Measurements from ENCODE around the gene BCCIP.

The BCCIP gene

DNA sequence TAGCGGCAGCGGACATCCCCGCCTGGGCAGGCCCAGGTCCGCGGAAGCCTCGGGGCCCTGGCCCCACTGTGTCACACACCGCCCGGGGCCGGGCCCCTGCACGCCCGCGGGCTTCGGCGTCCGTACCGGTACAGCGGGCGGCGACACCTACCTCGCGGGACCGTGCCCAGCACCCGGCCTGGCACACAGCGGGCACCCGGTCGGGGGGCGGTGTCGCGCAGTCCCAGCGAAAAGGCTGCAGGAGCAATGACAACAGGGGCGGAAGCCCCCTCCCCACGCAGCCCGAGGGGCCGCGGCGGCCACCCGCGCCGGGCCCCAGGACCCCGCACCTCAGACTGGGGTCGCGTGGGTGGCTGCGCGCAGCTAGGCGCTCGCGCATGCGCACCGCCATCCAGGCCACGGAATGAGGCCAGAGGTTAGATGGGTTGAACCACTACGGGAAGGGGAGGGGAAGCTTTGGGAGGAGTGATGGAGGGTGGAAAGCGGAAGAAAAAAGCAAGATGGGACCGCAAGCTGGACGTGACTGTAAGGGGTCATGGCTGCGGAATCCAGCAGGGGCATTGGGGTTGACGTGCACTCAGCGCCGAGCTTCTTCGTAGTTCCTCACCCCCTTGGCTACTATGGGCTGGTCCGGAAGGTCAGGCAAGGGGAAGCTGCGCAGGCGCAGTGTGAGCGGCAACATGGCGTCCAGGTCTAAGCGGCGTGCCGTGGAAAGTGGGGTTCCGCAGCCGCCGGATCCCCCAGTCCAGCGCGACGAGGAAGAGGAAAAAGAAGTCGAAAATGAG lies at the start of gene BCCIP, which contains the start of gene UROS:
BCCIP (plus strand) TSS at position 669 of the 785 bp plus-strand sequence; CDS start at position 681, 12 bp downstream.
UROS (minus strand) TSS at position 381 of the 785 bp plus-strand sequence. CDS start 6,759 bp downstream, outside the sequence.
- DNase-seq: peak; percentile 84

DNA sequence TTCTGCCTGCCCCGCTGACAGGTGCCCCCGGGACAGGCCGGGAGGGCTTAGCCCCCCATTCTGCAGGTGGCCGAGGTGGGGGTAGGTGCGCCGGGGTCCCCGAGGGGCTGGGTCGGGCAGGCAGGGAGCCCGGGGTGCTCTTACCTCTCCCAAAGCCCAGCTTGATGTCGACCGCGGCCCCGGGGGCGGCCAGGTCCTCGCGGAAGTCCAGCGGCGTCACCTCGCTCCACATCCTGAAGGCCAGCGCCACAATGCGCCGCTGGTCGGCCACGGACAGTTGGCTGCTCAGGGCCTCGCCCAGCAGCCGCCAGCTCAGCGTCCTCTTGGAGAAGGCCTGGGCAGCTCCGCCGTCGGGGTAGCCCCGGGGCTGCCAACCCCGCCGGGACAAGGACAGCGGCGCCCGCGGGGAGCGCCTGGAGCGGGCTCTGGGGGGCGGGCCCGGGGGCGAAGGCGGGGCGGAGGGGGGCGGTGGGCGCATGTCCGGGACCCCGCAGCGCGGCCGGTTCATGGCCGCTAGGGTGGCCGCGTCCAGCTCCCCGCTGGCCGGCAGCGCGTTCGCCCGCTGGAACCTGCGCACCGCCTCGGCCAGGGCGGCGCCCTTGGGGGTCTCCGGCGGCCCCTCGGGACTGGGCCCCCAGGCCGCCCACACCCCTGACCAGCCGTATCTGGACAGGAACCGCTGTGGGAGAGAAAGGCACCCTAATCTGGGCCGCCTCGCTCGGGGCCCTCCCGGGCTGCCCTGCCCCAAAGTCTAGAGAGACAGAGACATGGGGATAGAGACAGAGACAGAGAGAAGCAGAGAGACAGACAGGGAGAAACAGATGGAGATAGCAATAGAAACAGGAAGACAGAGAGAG lies 49.4 kb upstream of the BCCIP start:
- no peak for DNase-seq

DNA sequence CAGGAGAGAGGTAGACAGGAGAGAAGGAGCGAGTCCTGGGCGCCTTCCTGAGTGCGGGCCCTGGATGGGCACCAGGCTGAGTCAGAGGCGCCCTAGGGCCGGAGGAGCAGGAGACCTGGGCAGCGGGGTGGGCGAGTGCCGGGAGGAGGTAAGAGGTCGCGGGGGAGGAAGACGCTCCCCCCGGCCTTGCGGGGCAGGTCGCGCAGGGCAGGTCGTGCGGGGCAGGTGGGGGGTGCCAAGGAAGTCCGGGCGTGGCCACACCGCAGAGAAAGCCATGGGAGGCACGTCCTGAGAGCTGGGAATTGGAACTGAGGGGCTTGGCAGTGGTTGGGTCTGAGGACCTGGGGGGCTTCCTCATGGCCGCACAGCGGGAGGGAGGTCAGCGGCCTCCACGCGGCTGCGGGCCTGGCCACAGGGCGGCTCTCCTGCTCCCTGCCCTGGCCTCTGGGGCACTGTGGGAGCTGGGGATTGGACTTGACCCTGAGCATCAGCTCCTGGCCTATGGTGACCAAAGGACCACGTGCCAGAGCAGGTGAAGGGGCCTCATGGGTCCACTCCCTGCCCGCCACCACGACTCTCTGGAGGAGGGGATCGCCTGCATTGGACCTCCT lies 48.7 kb upstream of the BCCIP start:
- no peak for DNase-seq

DNA sequence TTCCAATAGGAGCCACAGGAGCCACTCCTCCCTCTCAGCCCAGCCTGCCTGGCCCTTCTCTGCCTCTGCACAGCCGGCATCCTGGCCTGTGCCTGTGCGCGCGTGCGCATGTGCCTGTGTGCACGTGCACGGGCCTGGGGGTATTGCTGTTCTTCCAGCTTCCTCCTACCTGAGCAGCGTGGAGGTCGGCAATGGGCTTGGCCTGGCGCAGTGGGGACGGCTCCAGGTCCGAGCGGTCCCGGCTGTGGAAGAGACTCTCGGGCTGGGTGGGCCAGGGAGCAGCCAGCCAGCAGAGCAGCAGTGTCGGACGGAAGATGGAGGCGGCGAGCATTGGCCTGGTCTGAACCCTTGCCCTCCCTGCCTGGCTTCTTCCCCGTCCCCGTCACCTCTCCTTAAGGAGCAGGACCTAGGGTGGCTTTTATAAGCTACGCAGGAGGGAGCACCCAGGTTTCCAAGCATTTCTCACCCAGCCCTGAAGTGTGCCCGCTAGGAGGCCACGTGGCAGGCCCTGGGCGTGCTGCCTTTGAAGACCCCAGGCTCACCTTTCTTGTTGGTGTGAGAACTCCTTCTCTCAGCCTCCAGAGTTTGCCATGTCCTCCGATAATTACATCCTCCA lies 47.7 kb upstream of the BCCIP start, which contains the start of gene MMP21:
MMP21 (minus strand) TSS at position 331 of the 616 bp plus-strand sequence; CDS start at position 331, 0 bp downstream.
- no peak for DNase-seq

DNA sequence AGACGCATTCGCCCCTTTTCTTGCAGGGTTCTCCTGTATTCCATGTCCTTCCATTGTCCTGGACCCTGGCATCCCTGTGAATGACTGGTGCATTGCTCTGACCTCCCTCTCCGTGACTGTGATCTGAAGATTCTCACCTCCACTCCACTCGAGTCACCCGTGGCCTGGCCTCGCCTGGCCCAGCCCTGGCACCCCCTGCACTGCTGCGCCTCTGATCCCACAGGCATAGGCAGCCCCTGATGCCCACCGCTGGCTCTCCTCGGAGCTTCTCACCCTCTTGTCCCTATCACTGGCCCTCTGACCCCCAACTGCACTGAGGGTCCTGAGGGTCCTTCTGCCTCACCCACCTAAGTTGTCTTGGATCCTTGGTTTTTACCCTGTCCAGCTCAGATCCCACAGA lies 45.5 kb upstream of the BCCIP start:
- no peak for DNase-seq

DNA sequence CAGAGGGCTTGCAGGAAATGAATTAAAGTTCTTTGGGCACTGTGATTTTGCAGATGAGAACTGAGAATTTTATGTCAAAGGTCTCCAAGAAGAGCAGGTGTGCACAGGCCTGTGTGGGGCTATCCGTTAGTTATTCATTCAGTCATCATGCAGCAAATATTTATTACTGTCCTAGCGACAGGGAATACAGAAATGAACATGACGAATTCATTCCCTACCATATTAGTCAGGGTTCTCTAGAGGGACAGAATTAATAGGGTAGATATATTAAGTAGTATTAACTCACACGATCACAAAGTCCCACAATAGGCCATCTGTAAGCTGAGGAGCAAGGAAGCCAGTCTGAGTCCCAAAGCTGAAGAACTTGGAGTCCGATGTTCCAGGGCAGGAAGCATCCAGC lies 44.8 kb upstream of the BCCIP start:
- no peak for DNase-seq

DNA sequence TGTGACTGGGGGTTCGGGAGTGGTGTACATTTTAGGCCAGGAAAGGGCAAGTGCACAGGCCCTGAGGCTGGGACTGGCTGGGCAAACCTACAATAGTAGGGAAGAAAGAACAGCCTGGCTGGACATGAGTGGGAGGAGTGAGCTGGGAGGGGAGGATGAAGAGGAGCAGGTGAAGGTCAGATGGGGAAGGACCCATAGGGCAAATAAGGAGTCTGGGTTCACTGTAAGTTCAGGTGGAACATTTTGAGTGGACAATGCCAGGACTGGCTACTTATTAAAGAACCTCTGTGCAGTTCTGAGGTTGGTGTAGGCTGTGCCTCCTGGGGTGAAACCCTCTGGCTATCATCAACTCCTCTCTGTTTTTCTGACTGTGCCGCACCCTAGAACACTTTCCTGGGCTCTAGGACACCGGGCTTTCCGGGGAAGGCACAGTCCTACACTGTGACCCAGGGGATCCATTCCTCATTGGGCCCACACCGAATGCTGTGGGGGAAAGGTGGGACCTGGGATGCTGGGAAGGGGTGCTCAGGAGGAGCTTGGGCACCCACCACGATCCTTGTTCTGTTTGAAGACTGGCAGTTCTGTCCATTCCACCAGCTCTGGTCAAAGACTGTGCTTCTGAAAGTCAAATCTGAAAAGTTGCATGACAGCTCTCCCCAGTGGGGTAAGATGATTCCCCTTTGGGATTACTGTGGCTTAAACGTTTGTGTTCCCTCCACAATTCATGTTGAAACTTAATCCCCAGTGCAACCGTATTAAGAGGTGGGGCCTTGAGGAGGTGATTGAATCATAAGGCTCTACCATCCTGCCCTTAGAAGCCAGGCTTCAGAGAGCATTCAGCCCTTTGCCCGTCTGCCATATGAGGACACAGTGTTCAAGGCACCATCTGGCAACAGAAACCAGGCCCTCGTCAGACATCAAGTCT lies 43.7 kb upstream of the BCCIP start:
- DNase-seq: no peak

DNA sequence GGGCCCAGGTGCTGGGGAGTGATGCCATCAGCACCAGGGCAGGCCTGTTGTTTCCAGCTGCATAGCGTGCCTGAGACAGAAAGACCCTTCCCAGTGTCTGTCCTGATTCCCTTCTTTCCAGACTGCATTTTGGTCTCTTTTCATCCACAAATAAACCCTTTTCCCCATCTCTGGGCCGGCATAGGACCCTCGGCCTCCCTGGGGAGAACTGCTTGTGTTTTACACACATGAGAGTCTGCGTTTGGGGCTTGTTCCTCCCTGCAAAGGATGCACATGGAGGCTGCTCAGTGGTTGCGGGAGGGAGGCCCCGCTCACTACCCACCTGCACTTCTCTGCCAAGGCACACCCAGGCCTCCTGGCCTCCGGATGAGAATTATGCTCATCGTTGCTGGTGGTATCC lies 42.0 kb upstream of the BCCIP start:
- no peak for DNase-seq

DNA sequence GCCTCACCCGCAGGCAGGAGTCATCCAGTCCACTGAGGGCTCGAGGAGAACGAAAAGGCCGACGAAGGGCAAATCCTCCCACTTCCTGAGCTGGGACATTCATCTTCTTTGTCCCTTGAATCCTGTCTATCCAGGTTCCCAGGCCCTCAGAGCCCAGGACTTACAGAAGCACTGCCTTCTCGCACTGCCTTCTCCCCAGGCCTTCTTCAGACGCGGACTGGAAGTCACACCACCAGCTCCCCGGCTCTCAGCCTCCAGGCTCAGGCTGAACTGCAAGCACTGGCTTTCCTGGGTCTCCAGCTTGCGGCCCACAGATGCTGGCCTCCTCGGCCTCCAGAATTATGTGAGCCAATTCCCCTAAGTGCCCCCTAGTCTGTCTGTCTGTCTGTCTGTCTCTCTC lies 41.3 kb upstream of the BCCIP start:
- DNase-seq: no peak

DNA sequence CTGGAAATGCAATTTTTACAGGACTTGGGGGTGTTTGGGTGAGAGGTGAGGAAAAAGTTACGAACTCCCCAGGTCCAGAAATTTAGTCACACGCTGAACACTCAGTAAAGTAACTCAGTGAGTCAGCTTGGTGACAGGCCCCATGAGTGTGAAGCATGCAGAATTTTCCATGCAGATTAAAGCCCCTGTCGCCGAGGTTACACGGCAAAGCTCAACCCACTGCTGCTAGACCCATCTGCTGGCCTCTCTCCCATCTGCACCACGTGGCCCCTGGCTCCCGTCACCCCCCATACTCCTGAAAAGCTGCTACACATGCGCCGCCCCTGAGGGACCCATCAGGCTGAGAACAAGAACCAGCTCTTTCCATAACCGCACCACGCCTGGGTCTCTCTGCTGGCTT lies 40.7 kb upstream of the BCCIP start:
- no peak for DNase-seq

DNA sequence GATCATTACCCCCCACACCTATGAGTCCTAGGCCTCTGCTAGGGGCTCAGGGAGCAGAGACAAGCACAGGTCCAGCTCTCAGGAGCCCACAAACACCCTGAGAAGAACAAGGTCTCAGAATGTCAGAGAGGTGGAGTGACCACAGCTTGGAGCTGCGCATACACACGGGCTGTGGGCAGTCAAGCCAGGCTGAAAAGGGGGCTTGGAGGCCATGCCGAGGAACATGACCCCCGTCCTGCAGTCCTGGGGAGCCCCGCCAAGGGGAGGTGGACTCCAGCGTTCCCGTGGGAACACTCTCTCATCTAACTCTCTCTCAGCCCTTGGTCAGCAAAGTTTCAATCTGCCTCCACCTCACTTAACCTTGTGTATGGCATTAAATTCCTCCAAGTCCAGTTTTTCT lies 39.9 kb upstream of the BCCIP start:
- DNase-seq: no peak

DNA sequence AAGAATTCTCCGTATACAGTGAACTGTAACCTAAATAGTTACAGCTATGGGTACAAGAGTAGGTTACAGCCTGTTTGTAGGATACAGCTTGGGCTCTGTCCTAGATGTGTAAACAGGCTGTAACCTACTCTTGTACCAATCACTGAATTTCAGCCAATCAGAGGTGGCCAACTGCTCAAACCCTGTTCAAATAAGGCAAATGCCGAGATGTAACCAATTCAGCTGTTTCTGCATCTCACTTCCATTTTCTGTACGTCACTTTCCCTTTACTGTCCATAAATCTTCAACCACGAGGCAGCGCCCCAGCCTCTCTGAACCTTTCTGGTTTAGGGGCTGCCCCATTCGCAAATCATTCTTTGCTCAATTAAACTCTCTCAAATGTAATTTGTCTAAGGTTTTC lies 39.4 kb upstream of the BCCIP start:
- no peak for DNase-seq

DNA sequence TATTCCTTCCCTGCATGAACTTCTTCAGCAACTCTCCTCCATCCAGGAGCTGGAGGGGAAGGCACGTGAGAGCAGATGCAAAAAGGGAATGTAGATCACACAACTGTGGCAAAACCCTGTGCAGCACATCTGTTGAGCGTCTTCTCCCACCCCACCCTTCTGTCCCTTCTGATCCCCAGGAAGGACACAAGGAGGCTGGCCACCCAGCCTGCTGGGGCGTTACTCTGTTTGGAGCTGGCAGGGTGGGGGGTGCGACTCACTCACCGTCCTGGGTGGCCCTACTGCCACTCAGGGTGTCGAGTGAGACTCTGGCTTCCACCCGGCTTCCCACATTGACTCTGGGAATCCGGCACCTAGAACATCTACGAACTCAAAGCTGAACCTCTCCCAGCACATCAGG lies 37.6 kb upstream of the BCCIP start:
- no peak for DNase-seq

DNA sequence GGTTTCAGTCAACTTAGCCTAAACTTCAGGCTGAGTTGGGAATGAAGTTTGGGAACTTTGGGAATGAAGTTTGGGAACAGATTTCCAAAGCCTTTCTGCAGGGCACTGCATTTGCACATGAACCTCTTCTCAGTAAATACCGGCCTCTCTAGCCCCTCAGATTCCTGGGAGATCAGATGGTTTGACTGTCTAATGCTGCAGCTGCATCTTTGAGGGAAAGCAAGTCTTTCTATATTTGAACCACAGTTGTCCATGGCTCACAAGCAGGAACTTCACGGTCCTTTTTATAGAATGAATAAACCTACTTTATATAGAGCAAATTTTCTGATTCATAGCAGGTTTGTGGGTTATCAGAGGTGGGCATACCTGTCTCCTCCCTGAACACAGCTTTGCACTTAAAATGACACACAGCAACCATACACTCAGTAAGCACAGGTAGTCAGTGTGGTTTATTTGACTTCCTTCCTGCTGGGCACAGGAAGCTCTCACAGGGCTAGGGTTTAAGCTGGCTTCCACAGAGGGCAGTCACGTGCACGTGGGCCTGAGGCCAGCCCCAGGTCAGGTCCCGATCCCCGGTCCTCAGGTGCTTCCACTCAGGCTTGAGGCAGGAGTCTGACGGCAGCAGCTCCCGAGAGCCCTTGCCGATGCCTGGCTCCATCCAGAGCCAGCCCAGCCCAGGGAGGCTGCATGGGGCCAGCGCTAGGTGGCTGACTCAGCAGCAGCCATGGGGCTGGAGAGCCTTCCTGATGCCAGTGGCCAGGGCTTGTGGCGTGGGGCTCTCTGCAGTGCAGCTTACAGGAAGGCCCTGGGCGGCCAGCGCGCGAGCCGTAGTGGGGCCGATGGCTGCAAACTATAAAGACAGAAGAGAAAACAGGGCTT lies 35.0 kb upstream of the BCCIP start:
- no peak for DNase-seq

DNA sequence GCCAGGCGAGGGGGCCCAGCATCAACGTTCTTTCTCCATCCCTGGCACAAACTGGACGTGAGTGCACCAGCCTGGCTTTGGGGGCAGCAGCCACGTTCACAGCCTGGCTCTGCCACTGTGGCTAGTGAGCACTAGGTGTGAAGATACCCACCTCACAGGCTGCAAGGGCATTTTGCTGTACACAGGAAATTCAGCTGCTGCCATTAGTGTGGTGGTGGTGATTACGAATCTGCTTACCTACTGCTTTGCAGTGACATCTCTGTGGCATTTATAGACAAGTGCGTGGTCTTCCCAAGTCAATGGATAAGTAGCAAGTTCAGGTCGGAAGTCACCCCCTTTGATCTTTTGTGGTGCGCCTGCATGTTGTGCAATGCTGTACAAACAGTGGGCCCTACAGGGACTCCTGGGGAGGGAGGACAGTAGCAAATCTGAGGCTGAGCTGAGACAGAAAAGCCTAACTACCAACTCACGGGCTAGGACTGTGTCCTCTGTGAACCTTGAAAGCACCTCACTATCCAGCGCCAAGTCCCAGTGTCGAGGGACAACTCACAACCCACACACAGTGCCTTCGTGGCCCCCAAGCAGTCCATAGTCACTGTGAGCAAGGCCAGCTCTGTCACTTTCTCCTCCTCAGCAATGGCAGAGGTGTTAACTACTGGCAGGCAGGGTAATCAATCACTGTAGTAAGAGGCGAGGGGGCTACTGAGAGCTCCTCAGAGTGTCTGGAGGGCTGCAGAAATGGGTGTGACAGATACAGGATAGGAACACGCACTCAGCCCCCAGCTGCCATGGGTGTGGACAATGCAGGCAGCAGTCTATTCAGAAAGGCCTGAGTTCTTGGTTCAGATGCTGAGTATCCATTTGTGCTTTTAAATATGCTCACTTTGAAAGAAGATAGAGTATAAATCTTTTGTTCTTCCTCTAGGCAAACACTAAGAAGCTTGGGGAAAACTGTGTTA lies 30.7 kb upstream of the BCCIP start:
- no peak for DNase-seq

DNA sequence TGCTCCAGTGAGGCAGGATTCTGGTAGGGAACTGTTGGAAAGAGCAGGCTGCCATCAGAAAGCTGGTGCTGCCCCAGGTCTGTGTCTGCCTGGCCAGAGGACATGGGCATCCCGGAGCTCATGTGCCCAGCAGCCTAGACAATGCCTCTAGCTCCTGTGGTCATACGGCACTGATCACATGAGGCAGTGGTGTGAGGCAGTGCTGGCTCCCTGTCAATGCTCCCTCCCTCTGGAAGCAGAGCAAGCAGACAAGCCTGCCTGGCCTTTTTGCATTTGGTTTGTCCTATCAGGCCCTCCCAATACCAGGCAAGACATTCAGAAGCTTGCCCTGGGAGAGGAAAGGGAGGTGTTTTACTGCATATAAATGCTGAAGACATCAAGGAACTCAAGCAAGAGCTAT lies 28.2 kb upstream of the BCCIP start:
- no peak for DNase-seq

DNA sequence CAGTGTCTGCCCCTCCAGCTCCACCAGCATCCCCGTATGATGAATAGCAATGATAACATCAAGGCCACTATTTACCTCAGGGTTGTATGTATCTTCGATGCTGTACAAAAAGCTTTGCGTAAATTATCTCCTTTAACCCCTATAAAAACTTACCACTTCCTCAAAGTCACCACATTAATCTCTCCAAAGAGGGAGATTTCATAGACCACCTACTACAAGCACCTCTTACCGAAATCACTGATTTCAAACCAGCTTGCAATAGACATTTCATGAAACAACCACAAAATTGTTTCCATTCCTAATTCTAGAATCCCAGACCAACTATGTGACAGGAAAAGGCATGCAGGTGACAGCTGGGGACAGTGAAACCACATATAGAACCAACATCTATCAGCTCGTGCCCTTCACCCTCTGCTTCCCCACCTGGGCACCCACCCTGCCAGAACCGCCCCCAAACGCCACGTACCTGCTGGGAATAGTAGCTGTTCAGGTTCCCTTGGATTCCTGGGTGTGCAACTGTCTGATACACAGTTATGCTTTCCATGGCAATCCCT lies 27.6 kb upstream of the BCCIP start:
- no peak for DNase-seq

DNA sequence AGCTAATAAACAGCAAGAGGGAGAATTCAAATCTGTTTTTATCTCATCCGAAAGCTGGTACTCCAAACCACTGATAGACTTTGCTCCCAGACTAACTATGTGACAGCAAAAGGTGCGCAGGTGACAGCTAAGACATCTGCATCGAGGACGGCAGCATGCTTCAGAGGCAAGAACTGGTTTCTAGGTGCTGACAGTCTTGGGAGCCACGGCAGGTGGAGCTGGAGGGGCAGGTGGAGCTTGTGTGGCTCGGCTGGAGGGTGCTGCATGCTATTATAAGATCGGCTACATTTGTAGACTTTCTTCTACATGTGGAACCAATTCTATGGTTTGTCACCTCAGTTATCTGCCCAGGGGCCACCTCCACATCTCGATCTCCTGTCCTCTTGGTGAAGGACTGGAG lies 25.9 kb upstream of the BCCIP start:
- DNase-seq: no peak

DNA sequence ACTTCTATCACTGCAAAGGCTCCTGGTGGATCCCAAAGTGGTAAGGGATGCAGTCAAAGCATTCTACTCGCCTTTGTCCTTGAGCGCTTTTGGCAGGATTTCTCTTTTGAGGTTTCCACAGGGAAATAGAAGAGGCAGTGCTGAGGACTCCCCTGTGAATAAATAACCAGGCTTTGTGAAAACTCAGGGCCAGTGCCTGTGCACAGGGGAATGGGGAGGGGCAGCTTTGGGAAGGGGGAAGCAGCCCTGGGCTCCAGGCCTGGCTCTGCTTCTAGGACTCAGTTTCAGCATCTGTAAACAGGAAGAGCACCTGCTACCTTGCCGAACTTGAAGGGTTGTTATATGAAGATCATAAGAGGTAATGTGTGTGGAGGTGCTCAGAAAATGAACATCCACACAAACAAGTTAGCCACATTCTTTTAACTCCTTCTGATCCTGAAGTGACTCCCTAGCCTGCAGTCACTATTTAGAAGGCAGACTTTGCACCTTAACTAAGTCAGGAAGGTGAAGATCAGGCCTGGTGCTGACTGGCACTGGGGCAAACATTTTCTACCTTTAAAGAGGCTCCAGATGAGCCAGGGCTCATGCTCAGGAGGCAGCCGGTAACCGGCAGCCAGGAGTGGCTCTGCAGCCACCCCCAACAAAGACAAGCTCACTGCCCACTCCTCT lies 25.2 kb upstream of the BCCIP start:
- no peak for DNase-seq
